Measurements from ENCODE around the gene RAB5B.
"Not testable (repeated sequence)": the region's sequence is repeated elsewhere in the genome, so short reads cannot be mapped to it uniquely, and the experiment has no call there.

Gene RAB5B

GRCh38 chr12:56020423-56021184, 46.7 kb downstream of the RAB5B start, which contains the start of gene IKZF4:
TSS of gene IKZF4 (plus strand) at chr12:56021043. CDS start at chr12:56021494, 451 bp downstream.
- peak in 1 of 2 donors; percentile 21 for DNase-seq

GRCh38 chr12:56021889-56022497, 48.1 kb downstream of the RAB5B start:
- no peak for DNase-seq

DNA sequence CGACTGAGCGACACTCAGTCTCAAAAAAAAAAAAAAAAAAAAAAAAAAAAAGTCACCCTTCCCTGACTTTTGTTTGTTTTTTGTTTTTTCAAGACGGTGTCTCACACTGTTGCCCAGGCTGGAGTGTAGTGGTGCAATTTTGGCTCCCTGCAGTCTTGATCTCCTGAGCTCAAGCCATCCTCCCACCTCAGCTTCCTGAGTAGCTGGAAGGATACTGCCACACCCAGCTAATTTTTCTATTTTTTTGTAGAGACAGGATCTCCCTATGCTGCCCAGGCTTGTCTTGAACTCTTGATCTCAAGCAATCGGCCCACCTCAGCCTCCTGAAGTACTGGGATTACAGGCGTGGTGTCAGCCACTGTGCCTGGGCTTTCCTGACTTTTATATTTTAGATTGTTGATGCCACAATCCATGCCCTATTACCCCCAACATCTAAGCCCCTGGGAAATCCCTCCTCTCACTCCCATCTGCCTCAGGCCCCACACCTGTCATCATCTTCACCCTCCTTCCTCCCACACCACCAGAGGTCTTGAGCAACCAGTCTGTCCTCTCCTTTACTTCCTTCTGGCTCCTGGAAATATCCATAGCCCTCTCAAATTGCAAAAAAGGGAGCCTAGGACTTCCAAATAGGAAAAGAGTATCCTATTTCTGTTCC, 54.8 kb downstream of the RAB5B start:
- DNase-seq: no peak

DNA sequence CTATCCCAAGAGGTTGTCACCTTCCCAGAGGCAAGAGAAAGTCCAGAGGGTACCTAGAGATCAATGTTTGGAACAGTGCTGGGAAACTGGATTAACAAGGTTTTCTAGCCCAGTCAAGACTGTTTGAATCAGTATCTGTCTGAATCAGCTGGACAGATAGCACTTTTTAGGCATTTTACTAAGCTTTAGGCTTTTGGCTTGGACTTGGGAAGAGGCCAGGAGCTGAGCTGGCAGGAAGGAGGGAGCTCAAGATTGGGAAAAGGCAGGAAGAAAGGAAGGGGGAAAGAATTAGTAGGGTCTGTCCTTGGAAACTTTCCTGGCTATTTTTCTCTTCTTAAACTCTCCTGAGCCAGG, 55.3 kb downstream of the RAB5B start:
- DNase-seq: no peak

- DNase-seq: peak; percentile 48 to 61
These were observed 55.9 kb downstream of the RAB5B start for GRCh38 chr12:56029666-56030293.

- DNase-seq: no peak
These were observed 58.1 kb downstream of the RAB5B start for GRCh38 chr12:56031987-56032386.

DNA sequence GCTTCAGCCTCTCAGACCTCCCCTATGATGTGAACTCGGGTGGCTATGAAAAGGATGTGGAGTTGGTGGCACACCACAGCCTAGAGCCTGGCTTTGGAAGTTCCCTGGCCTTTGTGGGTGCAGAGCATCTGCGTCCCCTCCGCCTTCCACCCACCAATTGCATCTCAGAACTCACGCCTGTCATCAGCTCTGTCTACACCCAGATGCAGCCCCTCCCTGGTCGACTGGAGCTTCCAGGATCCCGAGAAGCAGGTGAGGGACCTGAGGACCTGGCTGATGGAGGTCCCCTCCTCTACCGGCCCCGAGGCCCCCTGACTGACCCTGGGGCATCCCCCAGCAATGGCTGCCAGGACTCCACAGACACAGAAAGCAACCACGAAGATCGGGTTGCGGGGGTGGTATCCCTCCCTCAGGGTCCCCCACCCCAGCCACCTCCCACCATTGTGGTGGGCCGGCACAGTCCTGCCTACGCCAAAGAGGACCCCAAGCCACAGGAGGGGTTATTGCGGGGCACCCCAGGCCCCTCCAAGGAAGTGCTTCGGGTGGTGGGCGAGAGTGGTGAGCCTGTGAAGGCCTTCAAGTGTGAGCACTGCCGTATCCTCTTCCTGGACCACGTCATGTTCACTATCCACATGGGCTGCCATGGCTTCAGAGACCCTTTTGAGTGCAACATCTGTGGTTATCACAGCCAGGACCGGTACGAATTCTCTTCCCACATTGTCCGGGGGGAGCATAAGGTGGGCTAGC, 60.9 kb downstream of the RAB5B start:
- DNase-seq: peak; percentile 22 to 44

DNA sequence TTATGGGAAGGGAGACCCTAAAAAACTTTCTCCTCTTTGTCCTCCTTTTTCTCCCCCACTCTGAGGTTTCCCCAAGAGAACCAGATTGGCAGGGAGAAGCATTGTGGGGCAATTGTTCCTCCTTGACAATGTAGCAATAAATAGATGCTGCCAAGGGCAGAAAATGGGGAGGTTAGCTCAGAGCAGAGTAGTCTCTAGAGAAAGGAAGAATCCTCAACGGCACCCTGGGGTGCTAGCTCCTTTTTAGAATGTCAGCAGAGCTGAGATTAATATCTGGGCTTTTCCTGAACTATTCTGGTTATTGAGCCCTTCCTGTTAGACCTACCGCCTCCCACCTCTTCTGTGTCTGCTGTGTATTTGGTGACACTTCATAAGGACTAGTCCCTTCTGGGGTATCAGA, 63.3 kb downstream of the RAB5B start:
- no peak for DNase-seq

DNA sequence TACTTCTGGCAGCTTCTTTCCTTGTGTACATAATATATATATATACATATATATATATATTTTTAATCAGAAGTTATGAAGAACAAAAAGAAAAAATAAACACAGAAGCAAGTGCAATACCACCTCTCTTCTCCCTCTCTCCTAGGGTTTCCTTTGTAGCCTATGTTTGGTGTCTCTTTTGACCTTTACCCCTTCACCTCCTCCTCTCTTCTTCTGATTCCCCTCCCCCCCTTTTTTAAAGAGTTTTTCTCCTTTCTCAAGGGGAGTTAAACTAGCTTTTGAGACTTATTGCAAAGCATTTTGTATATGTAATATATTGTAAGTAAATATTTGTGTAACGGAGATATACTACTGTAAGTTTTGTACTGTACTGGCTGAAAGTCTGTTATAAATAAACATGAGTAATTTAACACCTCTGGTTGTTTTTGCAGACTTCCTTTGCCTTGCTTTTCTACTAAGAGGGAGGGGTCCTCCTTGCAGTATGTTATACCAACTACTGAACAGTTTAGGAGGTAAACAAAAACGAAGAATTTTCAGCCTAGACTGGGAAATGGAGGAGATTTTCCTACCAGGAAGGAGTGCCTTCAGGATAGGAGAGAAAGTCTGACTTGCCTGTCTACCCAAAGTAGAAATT, 64.3 kb downstream of the RAB5B start:
- DNase-seq: no peak

DNA sequence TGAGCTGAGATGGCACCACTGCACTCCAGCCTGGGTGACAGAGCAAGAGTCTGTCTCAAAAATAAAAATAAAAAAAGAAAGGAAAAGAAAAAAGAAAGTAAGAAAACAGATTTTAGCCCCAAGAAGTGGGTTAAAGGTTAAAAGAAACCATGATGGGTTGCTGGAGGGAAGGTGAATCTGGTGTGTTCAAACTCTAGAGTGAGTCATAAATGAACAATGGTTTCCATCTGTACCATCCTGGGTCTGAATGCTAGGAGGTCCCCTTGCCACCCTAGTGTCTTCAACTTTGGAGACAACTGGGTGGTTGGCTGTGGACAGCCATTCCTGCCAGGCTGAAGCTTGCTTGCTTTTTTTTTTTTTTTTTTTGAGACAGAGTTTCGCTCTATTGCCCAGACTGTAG, 66.3 kb downstream of the RAB5B start:
- DNase-seq: no peak

DNA sequence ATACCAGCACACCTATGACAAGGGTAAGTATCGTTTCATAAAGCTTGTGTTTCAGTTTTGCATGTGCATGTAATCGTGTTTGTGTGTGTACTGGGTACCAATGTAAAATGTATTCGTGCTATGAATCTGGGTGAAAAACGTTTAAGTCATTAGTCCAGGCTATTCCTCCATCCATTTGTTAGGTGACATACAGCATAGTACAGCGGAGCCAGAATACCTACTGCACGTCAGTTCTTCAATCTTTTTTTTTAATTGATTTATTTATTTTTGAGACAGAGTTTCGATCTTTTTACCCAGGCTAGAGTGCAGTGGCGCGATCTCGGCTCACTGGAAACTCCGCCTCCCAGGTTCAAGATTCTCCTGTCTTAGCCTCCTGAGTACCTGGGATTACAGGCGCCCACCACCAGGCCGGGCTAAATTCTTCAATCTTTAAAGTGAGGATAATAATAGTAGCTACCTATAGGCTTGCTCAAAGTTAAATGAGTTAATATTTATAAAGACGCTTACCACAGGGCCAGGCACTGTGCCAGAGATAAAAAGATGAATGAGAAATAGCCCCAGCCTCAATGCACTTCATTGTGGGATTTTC, 67.2 kb downstream of the RAB5B start:
- no peak for DNase-seq

DNA sequence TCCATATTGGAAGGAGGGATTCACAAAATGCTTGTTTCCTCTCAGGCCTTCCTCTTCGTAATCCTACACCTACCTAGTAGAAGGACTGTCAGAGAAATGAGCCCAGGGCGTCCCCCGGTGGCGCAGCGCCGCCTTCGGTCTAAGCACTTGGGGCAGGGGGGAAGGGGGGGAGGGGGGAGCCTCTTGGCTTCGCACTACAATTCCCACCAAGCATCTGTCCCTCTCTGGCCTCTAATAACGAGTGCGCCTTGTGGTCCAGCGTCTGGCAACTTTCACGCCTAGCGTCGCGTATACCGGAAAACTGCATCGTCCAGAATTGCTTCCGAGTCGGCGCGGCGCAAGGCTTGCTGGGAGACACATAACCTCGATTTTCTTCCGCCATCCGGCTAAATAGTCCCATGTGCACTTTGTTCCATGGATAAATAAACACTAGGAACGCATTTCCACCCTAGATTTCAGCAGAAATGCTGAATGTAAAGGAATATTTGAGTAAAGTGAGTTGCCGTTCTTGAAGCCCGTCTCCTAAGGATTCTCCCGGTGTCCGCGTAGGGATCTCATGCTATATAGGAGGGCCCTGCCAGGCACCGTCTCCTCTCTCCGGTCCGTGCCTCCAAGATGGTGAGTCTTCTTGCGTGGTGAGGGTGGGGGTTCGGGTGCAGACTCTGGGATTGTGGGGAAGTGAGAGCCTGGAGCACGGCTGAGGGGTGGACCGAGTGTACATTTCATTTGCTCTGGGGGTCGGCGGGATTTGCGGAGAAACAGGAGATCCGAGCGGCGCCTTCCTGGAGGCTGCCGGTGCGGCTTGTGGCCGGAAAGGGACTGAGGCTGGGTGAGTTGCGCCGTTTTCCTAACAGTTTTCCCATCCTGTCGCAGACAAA, 67.9 kb downstream of the RAB5B start, which contains the start of gene RPS26:
Gene RPS26 (plus strand): TSS at position 367 of the 878 bp plus-strand sequence. CDS start 249 bp downstream, at position 616.
- peak; percentile 97 to 98 for DNase-seq

GRCh38 chr12:56042430-56042813, 68.5 kb downstream of the RAB5B start:
- DNase-seq: not testable (repeated sequence)

DNA sequence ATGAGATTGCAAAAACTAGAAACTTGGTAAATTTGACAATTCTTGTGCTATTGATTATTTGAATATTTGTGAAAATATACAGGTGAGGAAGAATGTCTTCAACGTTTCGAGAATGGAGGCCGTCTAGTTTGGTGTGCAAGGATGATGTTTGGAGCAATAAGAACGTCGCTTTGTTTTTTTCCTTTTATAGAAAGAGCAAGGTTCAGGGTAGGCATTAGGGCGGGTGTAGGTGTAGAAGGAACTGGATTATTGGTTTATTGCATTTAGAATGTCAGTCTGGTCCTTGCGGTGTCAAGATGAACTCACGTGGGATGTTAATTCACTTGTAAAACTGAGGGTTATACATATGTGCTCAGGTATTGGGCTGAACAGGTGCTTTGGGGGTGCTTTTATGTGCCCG, 69.0 kb downstream of the RAB5B start:
- DNase-seq: no peak

All from CD4-positive, alpha-beta T cell treated with Interleukin-4 for 1 hour (primary cell).